ENCODE data around the gene SLC6A6. TPM values are rescaled to one million over a fixed set of nuclear protein-coding genes. Genes with fewer than 3 reads are reported as not detected.

Gene SLC6A6
- total RNA-seq, 1 donor from 2014 or later = 35.4 TPM

DNA sequence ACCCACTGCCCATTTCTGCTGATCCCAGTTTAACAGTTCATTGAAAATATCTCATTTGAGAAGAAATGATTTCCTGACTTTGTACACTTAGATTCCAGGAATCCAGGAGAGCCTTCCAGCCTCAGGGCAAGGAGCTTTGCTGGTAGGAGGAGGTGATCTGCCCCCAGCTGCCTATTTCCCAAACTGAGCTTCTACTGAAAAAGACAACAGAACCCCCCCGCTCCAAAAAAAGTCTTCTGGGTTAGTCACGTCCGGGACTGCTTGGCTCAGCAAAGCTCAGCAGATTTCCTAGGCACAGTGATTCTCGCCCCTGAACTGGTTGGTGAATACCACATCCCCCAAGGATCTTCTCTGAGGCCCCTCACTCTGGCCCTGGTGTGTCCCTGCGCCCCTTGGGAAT, 13.1 kb downstream of the SLC6A6 start:
- TF ChIP-seq, protein P1, sequence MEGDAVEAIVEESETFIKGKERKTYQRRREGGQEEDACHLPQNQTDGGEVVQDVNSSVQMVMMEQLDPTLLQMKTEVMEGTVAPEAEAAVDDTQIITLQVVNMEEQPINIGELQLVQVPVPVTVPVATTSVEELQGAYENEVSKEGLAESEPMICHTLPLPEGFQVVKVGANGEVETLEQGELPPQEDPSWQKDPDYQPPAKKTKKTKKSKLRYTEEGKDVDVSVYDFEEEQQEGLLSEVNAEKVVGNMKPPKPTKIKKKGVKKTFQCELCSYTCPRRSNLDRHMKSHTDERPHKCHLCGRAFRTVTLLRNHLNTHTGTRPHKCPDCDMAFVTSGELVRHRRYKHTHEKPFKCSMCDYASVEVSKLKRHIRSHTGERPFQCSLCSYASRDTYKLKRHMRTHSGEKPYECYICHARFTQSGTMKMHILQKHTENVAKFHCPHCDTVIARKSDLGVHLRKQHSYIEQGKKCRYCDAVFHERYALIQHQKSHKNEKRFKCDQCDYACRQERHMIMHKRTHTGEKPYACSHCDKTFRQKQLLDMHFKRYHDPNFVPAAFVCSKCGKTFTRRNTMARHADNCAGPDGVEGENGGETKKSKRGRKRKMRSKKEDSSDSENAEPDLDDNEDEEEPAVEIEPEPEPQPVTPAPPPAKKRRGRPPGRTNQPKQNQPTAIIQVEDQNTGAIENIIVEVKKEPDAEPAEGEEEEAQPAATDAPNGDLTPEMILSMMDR (IDR thresholded peaks at IDR 0.05; ENCODE audit: borderline replicate concordance) = no peak
- Histone ChIP-seq H3K36me3 (peaks cover 30% of the 10 kb centered on the region), H3K4me3 (no peak overlapping the region), H3K27me3 (ENCODE audit: low read depth) (no peaks in the 10 kb centered on the region), H3K27ac (replicated peaks) (no peak overlapping the region), H3K4me1 (peaks cover 24% of the 10 kb centered on the region), H3K9me3 (replicated peaks) (no peaks in the 10 kb centered on the region)
- intact Hi-C loops (cut with micrococcal nuclease) = no loop called here
- no peak for DNase-seq

DNA sequence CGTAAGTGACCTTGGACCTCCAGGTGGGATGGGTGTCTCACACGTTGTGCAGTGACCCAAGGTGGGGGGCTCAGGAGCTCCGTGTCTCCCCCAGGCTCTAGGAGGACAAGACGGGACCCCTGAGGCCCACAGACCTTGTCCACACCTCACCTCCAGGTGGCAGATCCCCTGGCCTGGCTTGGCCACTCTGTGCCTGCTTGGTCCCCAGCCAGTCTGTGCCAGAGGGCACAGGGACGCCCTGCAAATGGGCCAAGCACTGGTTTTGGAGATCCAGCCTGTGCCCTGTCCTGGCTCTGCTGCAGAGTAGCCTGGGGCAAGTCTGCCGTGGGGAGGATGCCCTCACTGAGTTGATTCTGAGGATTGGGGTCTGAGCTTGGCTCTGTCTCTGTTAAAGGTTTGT, 14.0 kb downstream of the SLC6A6 start:
- Histone ChIP-seq H3K27me3 (ENCODE audit: low read depth) (no peaks in the 10 kb centered on the region), H3K36me3 (peaks cover 22% of the 10 kb centered on the region), H3K4me3 (no peak overlapping the region), H3K9me3 (replicated peaks) (no peaks in the 10 kb centered on the region), H3K4me1 (peaks cover 19% of the 10 kb centered on the region), H3K27ac (replicated peaks) (no peak overlapping the region)
- TF ChIP-seq, protein P1 (IDR thresholded peaks at IDR 0.05; ENCODE audit: borderline replicate concordance) = no peak
- intact Hi-C loops (cut with micrococcal nuclease) = no loop called here
- no peak for DNase-seq

DNA sequence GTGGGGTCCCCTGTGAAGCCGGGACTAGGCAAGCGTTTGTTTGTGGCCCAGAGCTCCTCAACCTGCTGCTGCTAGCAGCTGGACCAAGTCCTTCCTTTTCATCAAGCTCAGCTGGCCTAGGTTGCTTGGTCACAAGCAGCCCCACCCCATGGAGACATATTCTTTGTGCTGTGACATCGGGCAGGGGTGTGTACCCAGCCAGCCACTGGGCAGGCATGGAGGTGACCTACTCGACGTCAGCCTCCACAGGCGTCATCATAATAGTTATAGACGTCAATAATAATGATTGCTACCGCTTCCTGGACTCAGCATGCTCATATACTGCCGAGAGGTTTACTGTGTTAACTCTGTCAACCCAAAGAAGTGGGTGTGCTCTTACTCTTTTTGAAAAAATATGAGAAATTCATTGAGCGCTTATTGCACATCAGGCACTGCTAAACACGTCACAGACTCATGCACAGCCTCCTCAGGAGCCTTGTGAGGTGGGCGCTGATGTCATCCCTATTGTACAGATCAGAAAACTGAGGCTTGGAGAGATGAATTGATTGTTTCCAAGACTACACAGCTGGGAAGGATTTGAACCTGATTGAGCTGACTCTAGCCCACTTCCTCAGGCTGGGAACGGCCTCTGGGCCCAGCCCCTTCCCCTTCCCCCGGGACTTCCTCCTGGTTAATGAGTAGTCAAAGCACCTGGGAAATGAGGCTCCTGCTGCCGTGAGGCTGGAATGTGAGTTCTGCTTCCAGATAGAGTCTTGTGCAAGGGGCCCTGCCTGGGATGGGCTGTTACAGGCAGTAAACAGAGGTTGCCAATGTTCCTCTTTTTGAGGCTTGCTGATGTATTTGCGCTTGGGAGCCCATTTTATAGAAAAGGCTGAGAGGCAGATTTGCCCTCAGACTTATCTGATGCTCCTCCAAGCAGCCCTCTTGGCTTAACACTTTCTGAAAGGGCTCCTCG, 16.2 kb downstream of the SLC6A6 start:
- H3K9me3 ChIP-seq (replicated peaks) = no peaks in the 10 kb centered on the region
- DNase-seq = no peak
- no peak overlapping the region for H3K4me3 ChIP-seq
- intact Hi-C loops (cut with micrococcal nuclease) = no loop called here
- peaks cover 24% of the 10 kb centered on the region for H3K4me1 ChIP-seq
- H3K36me3 ChIP-seq = peaks cover 20% of the 10 kb centered on the region
- H3K27me3 ChIP-seq (ENCODE audit: low read depth) = peaks cover 17% of the 10 kb centered on the region
- TF ChIP-seq, protein P1 (IDR thresholded peaks at IDR 0.05; ENCODE audit: borderline replicate concordance) = no peak
- H3K27ac ChIP-seq (replicated peaks) = no peak overlapping the region

DNA sequence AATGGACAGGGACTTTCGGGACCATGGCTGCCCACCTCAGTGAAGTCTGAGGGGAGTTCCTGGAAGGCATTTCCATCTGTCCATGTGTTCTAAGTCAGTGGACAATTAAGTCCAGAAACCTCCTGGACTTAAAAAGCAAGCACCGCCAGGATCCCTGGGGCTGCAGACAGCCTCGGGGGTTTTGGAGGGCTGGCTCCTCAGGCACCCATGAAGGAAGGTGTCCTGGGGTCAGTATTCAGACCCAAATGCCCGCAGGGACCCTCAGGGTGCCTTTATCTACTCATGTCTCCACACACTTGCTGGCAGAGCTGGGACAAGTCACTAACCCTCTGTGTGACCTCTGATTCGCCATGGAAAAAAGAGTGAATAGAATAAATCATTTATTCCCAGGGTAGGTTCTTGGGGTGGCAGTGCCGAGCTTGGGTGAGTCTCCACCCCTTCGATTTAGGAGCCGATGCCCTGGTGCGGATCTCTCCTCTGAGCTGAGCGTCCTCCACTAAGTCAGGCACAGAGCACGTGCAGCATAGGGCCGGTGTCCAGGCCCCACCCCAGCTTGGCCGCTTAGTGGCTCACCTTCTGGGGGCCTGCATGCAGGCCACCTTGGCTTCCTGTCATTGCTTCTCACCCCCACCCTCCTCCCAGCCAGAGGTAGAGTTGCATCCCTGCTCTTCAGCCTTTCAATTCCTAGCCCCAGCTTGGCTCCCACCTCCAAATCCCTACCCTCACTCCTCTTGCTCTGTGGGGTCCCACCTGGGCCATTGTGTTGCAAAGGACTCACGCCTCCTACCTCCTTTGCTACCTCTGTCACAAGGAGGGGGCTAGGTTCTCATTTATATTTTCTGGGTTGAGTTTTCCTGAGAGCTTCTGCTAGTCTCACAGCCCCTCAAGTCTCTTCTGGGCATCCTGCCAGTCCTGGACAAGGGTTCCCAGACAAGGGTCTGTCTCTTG, 19.9 kb downstream of the SLC6A6 start:
- Histone ChIP-seq H3K4me3 (no peak overlapping the region), H3K4me1 (peaks cover 60% of the 10 kb centered on the region), H3K36me3 (peaks cover 10% of the 10 kb centered on the region), H3K27me3 (ENCODE audit: low read depth) (peaks cover 41% of the 10 kb centered on the region), H3K9me3 (replicated peaks) (no peaks in the 10 kb centered on the region), H3K27ac (replicated peaks) (no peak overlapping the region)
- TF ChIP-seq, protein P1 (IDR thresholded peaks at IDR 0.05; ENCODE audit: borderline replicate concordance) = no peak
- DNase-seq = no peak
- intact Hi-C loops (cut with micrococcal nuclease) = no loop called here

DNA sequence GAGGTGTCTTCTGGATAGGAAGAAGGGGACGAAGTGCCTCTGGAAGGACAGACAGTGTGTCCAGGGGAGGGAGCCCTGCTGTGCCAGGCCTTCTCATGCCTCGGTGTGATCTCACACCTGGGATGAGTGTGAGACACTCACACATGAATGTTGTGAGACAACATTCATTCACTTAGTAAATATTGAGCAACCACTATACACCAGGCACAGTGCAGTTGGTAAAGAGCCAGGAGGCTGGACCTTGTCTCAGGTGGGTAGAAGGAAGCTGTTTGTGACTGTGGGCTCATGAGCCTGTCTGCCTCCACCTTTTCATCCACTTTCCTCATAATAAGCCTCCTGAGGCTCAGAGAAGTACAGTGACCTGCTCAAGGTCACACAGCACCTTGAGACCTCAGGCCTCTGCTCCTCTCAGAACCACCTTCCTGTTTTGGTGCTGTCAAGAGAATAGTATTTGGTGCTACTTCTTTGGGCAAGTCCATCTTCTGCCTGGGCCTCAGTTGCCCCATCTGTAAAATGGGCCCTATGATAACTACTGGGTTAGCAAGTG, 20.9 kb downstream of the SLC6A6 start:
- peaks cover 41% of the 10 kb centered on the region for H3K27me3 ChIP-seq (ENCODE audit: low read depth)
- intact Hi-C loops (cut with micrococcal nuclease) = no loop called here
- no peak overlapping the region for H3K27ac ChIP-seq (replicated peaks)
- peaks cover 69% of the 10 kb centered on the region for H3K4me1 ChIP-seq
- H3K36me3 ChIP-seq = peaks cover 4% of the 10 kb centered on the region
- H3K9me3 ChIP-seq (replicated peaks) = no peaks in the 10 kb centered on the region
- no peak overlapping the region for H3K4me3 ChIP-seq
- TF ChIP-seq, protein P1 (IDR thresholded peaks at IDR 0.05; ENCODE audit: borderline replicate concordance) = no peak
- no peak for DNase-seq

Data from left ventricle myocardium inferior (tissue), 1 donor.